B cell (primary cell): ENCODE data around the gene NOTUM. TPM values are rescaled to one million over a fixed set of nuclear protein-coding genes. Genes with fewer than 3 reads are reported as not detected.

Experiments used
- ATAC-seq: fragments of 200-7000 bp; cut with Tn5 transposase; one replicate; pipeline ENCODE4 v1.10.0; 2021; ENCODE audit warnings: low read depth, mild to moderate bottlenecking, moderate number of reproducible peaks, moderate library complexity
- CTCF ChIA-PET: fragments of 350-600 bp; sonication (Branson Sonifier 250); formaldehyde crosslinking; loops from one replicate; lab custom pipeline; 2021; ENCODE audit warnings: antibody characterized with exemption, inconsistent platforms; lab: Charles Lee
- POLR2A ChIA-PET: fragments of 350-600 bp; sonication (Branson Sonifier 250); formaldehyde crosslinking; loops from one replicate; lab custom pipeline; 2021; ENCODE audit warnings: antibody characterized with exemption; lab: Charles Lee
- DNase-seq: peaks from one replicate; pipeline ENCODE4 v3.0.0; 2013
- H2AFZ ChIP-seq: 2 replicates; pipeline ENCODE4 v1.6.1; 2012; ENCODE audit warnings: mild to moderate bottlenecking, low read depth, low read length; ENCODE audit not compliant: insufficient read depth, poor library complexity, severe bottlenecking
- H3K27ac ChIP-seq, 2 donors: 1 replicate in 1 of 2; 2 replicates in 1 of 2; pipeline ENCODE4 v1.5.1; 2012 to 2013; ENCODE audit warnings: low read length in 2 of 2, mild to moderate bottlenecking in 2 of 2, moderate library complexity in 1 of 2
- H3K27me3 ChIP-seq, 4 experiments: fragments of 200-600 bp in 1 of 4; sonication (generic) in 1 of 4; replicated peaks in 1 of 4; 1 replicate in 2 of 4; 2 replicates in 2 of 4; pipeline versions ENCODE4 v1.6.1 to v1.7.0; 2013 to 2016; ENCODE audit warnings: low read length in 3 of 4, mild to moderate bottlenecking in 2 of 4, mixed read lengths in 1 of 4, moderate library complexity in 1 of 4; ENCODE audit not compliant: insufficient read depth in 4 of 4, control insufficient read depth in 3 of 4; ENCODE audit errors: control extremely low read depth in 1 of 4
- H3K36me3 ChIP-seq, 2 experiments: replicated peaks in 1 of 2; 1 replicate in 1 of 2; 2 replicates in 1 of 2; pipeline versions ENCODE4 v1.6.1 to v1.7.1; 2013; ENCODE audit warnings: low read length in 1 of 2; ENCODE audit not compliant: insufficient read depth in 2 of 2, control insufficient read depth in 1 of 2; ENCODE audit errors: control extremely low read depth in 1 of 2, extremely low read depth in 1 of 2
- H3K4me1 ChIP-seq, 2 donors: fragments of 200-600 bp in 1 of 2; sonication (generic) in 1 of 2; 1 replicate in 1 of 2; 2 replicates in 1 of 2; pipeline versions ENCODE4 v1.5.1 to v1.6.1; 2013 to 2017; ENCODE audit warnings: low read length in 2 of 2; ENCODE audit not compliant: control insufficient read depth in 2 of 2, insufficient read depth in 2 of 2
- H3K4me2 ChIP-seq: replicated peaks from 2 replicates; pipeline ENCODE3; 2012; ENCODE audit warnings: mild to moderate bottlenecking, low read depth, low read length; ENCODE audit not compliant: poor library complexity, severe bottlenecking
- H3K4me3 ChIP-seq, 5 experiments: fragments of 200-600 bp in 1 of 5; sonication (generic) in 1 of 5; 1 replicate in 3 of 5; 2 replicates in 2 of 5; pipeline versions ENCODE4 v1.5.1 to v1.7.0; 2011 to 2016; ENCODE audit warnings: low read length in 4 of 5, mild to moderate bottlenecking in 4 of 5, low read depth in 2 of 5, control low read depth in 1 of 5, moderate library complexity in 1 of 5; ENCODE audit not compliant: insufficient read depth in 1 of 5; ENCODE audit errors: control extremely low read depth in 1 of 5, extremely low read depth in 1 of 5
- H3K79me2 ChIP-seq: fragments of 200-600 bp; sonication (generic); one replicate; pipeline ENCODE4 v1.6.0; 2016; ENCODE audit warnings: low read length; ENCODE audit not compliant: control insufficient read depth, insufficient read depth
- H3K9ac ChIP-seq: fragments of 200-600 bp; sonication (generic); 2 replicates; pipeline ENCODE4 v1.6.1; 2017; ENCODE audit warnings: mild to moderate bottlenecking, low read length, moderate library complexity
- H3K9me3 ChIP-seq, 3 donors: one replicate each; pipeline versions ENCODE4 v1.6.1 to v1.7.1; 2013; ENCODE audit warnings: low read length in 2 of 3; ENCODE audit not compliant: control insufficient read depth in 2 of 3, insufficient read depth in 1 of 3; ENCODE audit errors: control extremely low read depth in 1 of 3
- H4K20me1 ChIP-seq: 2 replicates; pipeline ENCODE4 v1.6.0; 2012; ENCODE audit warnings: mild to moderate bottlenecking, low read length; ENCODE audit not compliant: insufficient read depth, control insufficient read depth, poor library complexity, severe bottlenecking
- H3K27ac Mint-ChIP-seq: one replicate; pipeline ENCODE4 v1.8.0; 2021; ENCODE audit warnings: mixed read lengths
- H3K27me3 Mint-ChIP-seq: one replicate; pipeline ENCODE4 v1.8.0; 2021; ENCODE audit warnings: mixed read lengths
- H3K4me1 Mint-ChIP-seq: one replicate; pipeline ENCODE4 v1.8.0; 2021; ENCODE audit warnings: mixed read lengths
- H3K4me3 Mint-ChIP-seq: one replicate; pipeline ENCODE4 v1.8.0; 2021; ENCODE audit warnings: mixed read lengths
- H3K9me3 Mint-ChIP-seq: one replicate; pipeline ENCODE4 v1.8.0; 2022; ENCODE audit warnings: mixed read lengths; ENCODE audit not compliant: insufficient read depth
- CTCF ChIP-seq: fragments of 200-600 bp; IDR thresholded peaks from one replicate; pipeline ENCODE4 v1.8.0; 2022; ENCODE audit warnings: antibody characterized with exemption, mild to moderate bottlenecking
- EZH2 ChIP-seq: IDR thresholded peaks from 2 replicates; pipeline ENCODE4 v1.6.1; 2012; ENCODE audit warnings: borderline replicate concordance, low read depth, mild to moderate bottlenecking, moderate library complexity, low read length; ENCODE audit not compliant: insufficient read depth, poor library complexity, severe bottlenecking
- WGBS: methylation state at CpG from one replicate; pipeline ENCODE4 v1.1.5; 2013; ENCODE audit warnings: missing lambda C conversion rate; ENCODE audit not compliant: insufficient coverage; 5-methylcytosine and 5-hydroxymethylcytosine counted together
- intact Hi-C: fragments of 100-400 bp; cut with micrococcal nuclease; formaldehyde crosslinking; loops from one replicate; pipeline ENCODE4 v1.10.0; 2022
- polyA plus RNA-seq: library from polyadenylated mRNA; depleted of rRNA; stranded (reverse); fragments of >200 nt; gene quantifications from 2 replicates; pipeline ENCODE4 v1.2.3, GENCODE V29; 2012
- total RNA-seq, 2 donors: library from RNA; stranded (reverse); fragments of 120-200 nt in 1 of 2; gene quantifications; 1 replicate in 1 of 2; 2 replicates in 1 of 2; pipeline versions ENCODE4 v1.2.3 to v1.2.4, GENCODE V29; 2013 to 2022

Gene NOTUM
- total and polyA plus RNA-seq, 2 donors (not counting 1 experiment from before 2014, with no cell fraction given): not detected

GRCh38 chr17:81940538-81941483 is 20.2 kb downstream of the NOTUM start:
- H3K4me3 ChIP-seq: no peak overlapping the region
- H3K9me3 ChIP-seq: no peaks in the 10 kb centered on the region
- H3K4me2 ChIP-seq: no peak overlapping the region
- H3K9me3 Mint-ChIP-seq: no peaks in the 10 kb centered on the region
- no peak overlapping the region for H3K27ac Mint-ChIP-seq
- WGBS: 94% methylated on average over 55 of the region's 56 CpGs
- H3K27ac ChIP-seq: no peak overlapping the region
- no peak overlapping the region for H3K4me3 Mint-ChIP-seq
- peaks cover 10% of the 10 kb centered on the region for H3K4me1 Mint-ChIP-seq
- H2AFZ ChIP-seq: no peak overlapping the region
- TF ChIP-seq EZH2 (no peak), CTCF (no peak)
- intact Hi-C loops: no loop called here
- no peaks in the 10 kb centered on the region for H4K20me1 ChIP-seq
- POLR2A ChIA-PET: no interaction called here
- peaks cover 10 to 18% of the 10 kb centered on the region in 2 donors for H3K4me1 ChIP-seq
- peaks cover 0 to 19% (median 2%) of the 10 kb centered on the region in 4 experiments for H3K27me3 ChIP-seq
- CTCF ChIA-PET: interaction anchor here (0.5 to 1.0 kb wide), 2 partner anchors 19 to 241 kb away, joined by 3 to 6 read pairs; no protein-coding TSS in a partner anchor
- H3K27me3 Mint-ChIP-seq: peaks cover 5% of the 10 kb centered on the region
- DNase-seq: no peak
- ATAC-seq: no peak
- no peaks in the 10 kb centered on the region for H3K36me3 ChIP-seq
- H3K79me2 ChIP-seq: no peaks in the 10 kb centered on the region
- no peak overlapping the region for H3K9ac ChIP-seq

GRCh38 chr17:81939881-81940385 is 21.1 kb downstream of the NOTUM start:
- Histone ChIP-seq H3K27ac (no peak overlapping the region), H3K9me3 (no peaks in the 10 kb centered on the region), H3K4me3 (no peak overlapping the region), H3K36me3 (no peaks in the 10 kb centered on the region), H3K79me2 (no peaks in the 10 kb centered on the region), H3K27me3 (peaks cover 0 to 19% (median 2%) of the 10 kb centered on the region in 4 experiments), H3K9ac (no peak overlapping the region), H3K4me2 (no peak overlapping the region), H2AFZ (no peak overlapping the region), H3K4me1 (peaks cover 10 to 18% of the 10 kb centered on the region in 2 donors), H4K20me1 (no peaks in the 10 kb centered on the region)
- no peak for DNase-seq
- H3K4me1 Mint-ChIP-seq: peaks cover 11% of the 10 kb centered on the region
- no peak overlapping the region for H3K4me3 Mint-ChIP-seq
- H3K27me3 Mint-ChIP-seq: peaks cover 5% of the 10 kb centered on the region
- intact Hi-C loops: no loop called here
- WGBS: 95% methylated on average over 21 of the region's 21 CpGs
- H3K27ac Mint-ChIP-seq: no peak overlapping the region
- no peak for ATAC-seq
- ChIA-PET CTCF (interaction anchor here (0.5 to 1.0 kb wide), 2 partner anchors 20 to 242 kb away, joined by 3 to 6 read pairs; no protein-coding TSS in a partner anchor), POLR2A (no interaction called here)
- no peaks in the 10 kb centered on the region for H3K9me3 Mint-ChIP-seq
- TF ChIP-seq CTCF (no peak), EZH2 (no peak)
